Testis (tissue), 3 donors: ENCODE measurements around the gene PAQR8. TPM values are rescaled to one million over a fixed set of nuclear protein-coding genes. Genes with fewer than 3 reads are reported as not detected.
A peak's percentile ranks its signal among the peaks of the same experiment; 100 is the strongest.

Experiments
- DNase-seq: peaks from one replicate; pipeline ENCODE4 v3.0.0-alpha.2; 2019
- H3K27ac ChIP-seq, 2 donors: fragments of 200-600 bp; sonication (generic); one replicate each; pipeline ENCODE4 v1.5.1; 2019
- H3K27me3 ChIP-seq: fragments of 200-600 bp; sonication (generic); one replicate; pipeline ENCODE4 v1.5.1; 2019
- H3K36me3 ChIP-seq: fragments of 200-600 bp; sonication (generic); one replicate; pipeline ENCODE4 v1.5.1; 2017; ENCODE audit warnings: low read depth; ENCODE audit errors: missing control alignments
- H3K4me1 ChIP-seq: fragments of 200-600 bp; sonication (generic); one replicate; pipeline ENCODE4 v1.5.1; 2019
- H3K4me3 ChIP-seq, 2 donors: fragments of 200-600 bp; sonication (generic); one replicate each; pipeline ENCODE4 v1.5.1; 2017 to 2019
- H3K9me3 ChIP-seq: fragments of 200-600 bp; sonication (generic); one replicate; pipeline ENCODE4 v1.5.1; 2017
- POLR2A ChIP-seq: fragments of 450-650 bp; IDR thresholded peaks from one replicate; pipeline ENCODE4 v1.6.1; 2017; ENCODE audit warnings: antibody characterized with exemption, mild to moderate bottlenecking, moderate library complexity
- WGBS, 2 donors: methylation state at CpG; one replicate each; pipeline ENCODE4 v1.1.5; 2018; 5-methylcytosine and 5-hydroxymethylcytosine counted together
- intact Hi-C: fragments of 100-400 bp; cut with DNase I; formaldehyde crosslinking; loops from one replicate; pipeline ENCODE4 v1.15.1; 2023; ENCODE audit warnings: low total_unique reads
- polyA plus RNA-seq: library from polyadenylated mRNA; stranded (reverse); fragments of 350-450 nt; fragmentation: Illumina TruSeq; extraction: RNeasy Lipid Tissue Mini Kit (QIAGEN cat#74804); gene quantifications from one replicate; pipeline ENCODE4 v1.2.3, GENCODE V29; 2014; ENCODE audit warnings: low read depth, low replicate concordance; ENCODE audit not compliant: insufficient read depth
- total RNA-seq, 2 donors: library from RNA; depleted of rRNA; stranded (reverse); fragments of >200 nt; gene quantifications; one replicate each; pipeline ENCODE4 v1.2.3, GENCODE V29; 2016
- TF ChIP-seq, protein P1 (sequence below), 3 experiments: fragments of 450-650 bp in 2 of 3; fragments of 200-600 bp in 1 of 3; sonication (generic) in 1 of 3; IDR thresholded peaks; one replicate each; pipeline ENCODE4 v1.5.1; 2016 to 2019; ENCODE audit warnings: antibody characterized with exemption in 3 of 3, mild to moderate bottlenecking in 2 of 3, moderate library complexity in 1 of 3

PAQR8 gene
- total and polyA plus RNA-seq, 3 donors from 2014 or later = 8.3 to 11.0 (median 9.0) TPM

GRCh38 chr6:52364480-52365166 is 2.7 kb downstream of the PAQR8 start:
- H3K4me3 ChIP-seq = no peak overlapping the region
- no peaks in the 10 kb centered on the region for H3K36me3 ChIP-seq
- H3K27ac ChIP-seq = no peak overlapping the region
- TF ChIP-seq POLR2A = no peak
- TF ChIP-seq, protein P1, sequence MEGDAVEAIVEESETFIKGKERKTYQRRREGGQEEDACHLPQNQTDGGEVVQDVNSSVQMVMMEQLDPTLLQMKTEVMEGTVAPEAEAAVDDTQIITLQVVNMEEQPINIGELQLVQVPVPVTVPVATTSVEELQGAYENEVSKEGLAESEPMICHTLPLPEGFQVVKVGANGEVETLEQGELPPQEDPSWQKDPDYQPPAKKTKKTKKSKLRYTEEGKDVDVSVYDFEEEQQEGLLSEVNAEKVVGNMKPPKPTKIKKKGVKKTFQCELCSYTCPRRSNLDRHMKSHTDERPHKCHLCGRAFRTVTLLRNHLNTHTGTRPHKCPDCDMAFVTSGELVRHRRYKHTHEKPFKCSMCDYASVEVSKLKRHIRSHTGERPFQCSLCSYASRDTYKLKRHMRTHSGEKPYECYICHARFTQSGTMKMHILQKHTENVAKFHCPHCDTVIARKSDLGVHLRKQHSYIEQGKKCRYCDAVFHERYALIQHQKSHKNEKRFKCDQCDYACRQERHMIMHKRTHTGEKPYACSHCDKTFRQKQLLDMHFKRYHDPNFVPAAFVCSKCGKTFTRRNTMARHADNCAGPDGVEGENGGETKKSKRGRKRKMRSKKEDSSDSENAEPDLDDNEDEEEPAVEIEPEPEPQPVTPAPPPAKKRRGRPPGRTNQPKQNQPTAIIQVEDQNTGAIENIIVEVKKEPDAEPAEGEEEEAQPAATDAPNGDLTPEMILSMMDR (IDR thresholded peaks at IDR 0.05) = no peak
- 62 to 67% methylated on average over 5 of the region's 5 CpGs for WGBS, 2 donors
- no peaks in the 10 kb centered on the region for H3K9me3 ChIP-seq
- no peak for DNase-seq
- intact Hi-C loops = no loop called here
- H3K27me3 ChIP-seq = no peaks in the 10 kb centered on the region
- peaks cover 23% of the 10 kb centered on the region for H3K4me1 ChIP-seq

- DNase-seq = no peak
- no peaks in the 10 kb centered on the region for H3K36me3 ChIP-seq
- TF ChIP-seq, protein P1 (IDR thresholded peaks at IDR 0.05) = no peak
- TF ChIP-seq POLR2A = no peak
- H3K4me3 ChIP-seq = no peak overlapping the region
- peaks cover 23% of the 10 kb centered on the region for H3K4me1 ChIP-seq
- no peaks in the 10 kb centered on the region for H3K27me3 ChIP-seq
- no peaks in the 10 kb centered on the region for H3K9me3 ChIP-seq
- 81 to 87% methylated on average over 4 of the region's 4 CpGs for whole genome bisulfite sequencing, 2 donors
- intact Hi-C loops = no loop called here
- no peak overlapping the region for H3K27ac ChIP-seq
These were observed 3.4 kb downstream of the PAQR8 start for GRCh38 chr6:52365317-52365716.

DNA sequence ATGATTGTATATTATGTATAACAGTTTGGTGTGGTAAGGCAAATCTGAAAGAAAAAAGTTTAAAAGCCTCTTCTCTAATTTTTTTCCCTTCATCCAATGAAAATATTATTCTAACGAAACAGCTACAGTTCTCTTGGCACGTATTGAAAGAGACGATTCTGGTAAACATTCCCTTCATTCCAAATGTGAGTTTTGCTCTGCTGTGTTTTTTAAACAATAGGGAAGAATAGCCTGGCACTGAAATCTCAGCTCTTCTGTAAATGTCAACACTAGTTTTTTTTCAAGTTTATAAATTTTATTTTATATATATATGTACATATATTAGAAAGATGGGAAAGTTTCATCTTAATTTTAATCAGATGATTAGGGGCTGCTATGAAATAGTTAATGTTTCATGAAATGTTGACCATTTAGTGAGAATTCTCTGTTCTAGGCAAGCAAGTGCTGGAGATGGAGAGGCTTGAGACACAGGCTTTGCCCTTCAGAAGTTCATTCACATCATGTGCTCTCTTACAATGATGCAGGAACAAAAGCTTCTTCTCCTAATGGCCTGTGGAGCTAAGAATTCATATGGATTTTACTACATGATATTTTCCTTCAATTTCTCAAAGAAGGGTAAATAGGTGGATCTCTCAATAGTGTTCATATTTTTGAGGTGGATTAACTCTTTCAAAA is 4.1 kb downstream of the PAQR8 start:
- 16 to 30% methylated on average over 3 of the region's 3 CpGs for WGBS, 2 donors
- H3K27me3 ChIP-seq = no peaks in the 10 kb centered on the region
- H3K4me3 ChIP-seq = no peak overlapping the region
- H3K9me3 ChIP-seq = no peaks in the 10 kb centered on the region
- peak overlapping the region in 1 of 2 donors; percentile 7 for H3K27ac ChIP-seq
- peaks cover 21% of the 10 kb centered on the region for H3K4me1 ChIP-seq
- no peaks in the 10 kb centered on the region for H3K36me3 ChIP-seq
- no peak for DNase-seq
- intact Hi-C loops = no loop called here
- no peak for TF ChIP-seq POLR2A
- TF ChIP-seq, protein P1 (IDR thresholded peaks at IDR 0.05) = no peak

GRCh38 chr6:52368002-52368401 is 6.1 kb downstream of the PAQR8 start:
- DNase-seq = peak; percentile 41
- no peak for TF ChIP-seq POLR2A
- TF ChIP-seq, protein P1 (IDR thresholded peaks at IDR 0.05) = no peak
- no peaks in the 10 kb centered on the region for H3K27me3 ChIP-seq
- WGBS, 2 donors = 71 to 75% methylated on average over 6 of the region's 6 CpGs
- H3K4me1 ChIP-seq = peaks cover 16% of the 10 kb centered on the region
- H3K27ac ChIP-seq = no peak overlapping the region
- no peak overlapping the region for H3K4me3 ChIP-seq
- H3K36me3 ChIP-seq = no peaks in the 10 kb centered on the region
- no peaks in the 10 kb centered on the region for H3K9me3 ChIP-seq
- intact Hi-C loops = no loop called here
